Measurements from ENCODE around the gene TMEM178A.
"Not testable (repeated sequence)": the region's sequence is repeated elsewhere in the genome, so short reads cannot be mapped to it uniquely, and the experiment has no call there.

- not testable (repeated sequence) for TF ChIP-seq CTCF (IDR thresholded peaks at IDR 0.05; ENCODE audit: low read depth, low read length, poor library complexity, severe bottlenecking); EZH2phosphoT487 (IDR thresholded peaks at IDR 0.05; ENCODE audit: borderline replicate concordance, low read length)
Observed at GRCh38 chr2:39656215-39656614, 9.5 kb upstream of the TMEM178A start.
